ENCODE measurements around the gene DCAF8L2.
"Not testable (repeated sequence)": the region's sequence is repeated elsewhere in the genome, so short reads cannot be mapped to it uniquely, and the experiment has no call there.

DNA sequence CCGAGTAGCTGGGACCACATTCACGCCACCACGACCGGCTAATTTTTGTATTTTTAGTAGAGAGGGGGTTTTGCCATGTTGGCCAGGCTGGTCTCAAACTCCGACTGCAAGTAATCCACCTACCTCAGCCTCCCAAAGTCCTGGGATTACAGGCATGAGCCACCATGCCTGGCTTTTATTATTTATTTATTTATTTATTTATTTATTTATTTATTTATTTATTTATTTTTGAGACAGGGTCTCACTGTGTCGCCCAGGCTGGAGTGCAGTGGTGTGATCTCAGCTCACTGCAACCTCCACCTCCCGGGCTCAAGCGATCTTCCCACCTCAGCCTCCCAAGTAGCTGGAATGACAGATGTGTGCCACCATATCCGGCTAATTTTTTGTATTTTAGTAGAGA, 153.4 kb downstream of the DCAF8L2 start:
- not testable (repeated sequence) for TF ChIP-seq EZH2phosphoT487 (IDR thresholded peaks at IDR 0.05; ENCODE audit: insufficient read depth, low read depth); EZH2 (IDR thresholded peaks at IDR 0.05; ENCODE audit: insufficient read depth, poor library complexity, severe bottlenecking)
